Measurements from ENCODE around the gene TMEM106C. TPM values are rescaled to one million over a fixed set of nuclear protein-coding genes. Genes with fewer than 3 reads are reported as not detected.

TMEM106C gene
- total RNA-seq, 1 donor from 2014 or later, result 24.0 TPM

DNA sequence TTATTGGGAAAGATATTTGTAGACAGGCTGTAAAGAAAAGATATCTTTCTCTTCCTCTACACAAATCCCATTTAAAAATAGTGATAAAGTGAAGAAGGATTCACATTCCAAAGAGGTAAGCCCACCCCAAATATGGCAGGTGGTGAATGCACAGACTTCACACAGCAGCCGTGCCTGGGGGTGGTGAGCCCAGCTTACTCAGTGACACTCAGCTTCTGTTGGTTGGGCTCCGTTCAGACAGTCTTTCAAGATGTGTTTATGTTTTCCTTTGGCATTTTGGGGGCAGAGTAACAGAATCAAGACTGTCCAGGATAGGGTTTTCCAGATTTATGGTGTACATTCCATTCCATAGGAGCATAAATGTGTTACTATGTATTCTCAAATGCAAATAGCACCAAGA lies 45.0 kb downstream of the TMEM106C start:
- no peak overlapping the region for H3K4me3 Mint-ChIP-seq (ENCODE audit: unreplicated experiment)
- H3K27ac Mint-ChIP-seq (ENCODE audit: unreplicated experiment), result no peak overlapping the region
- peaks cover 12% of the 10 kb centered on the region for H3K4me1 Mint-ChIP-seq (ENCODE audit: low read depth, unreplicated experiment)
- no peak for DNase-seq
- TF ChIP-seq, protein P1, sequence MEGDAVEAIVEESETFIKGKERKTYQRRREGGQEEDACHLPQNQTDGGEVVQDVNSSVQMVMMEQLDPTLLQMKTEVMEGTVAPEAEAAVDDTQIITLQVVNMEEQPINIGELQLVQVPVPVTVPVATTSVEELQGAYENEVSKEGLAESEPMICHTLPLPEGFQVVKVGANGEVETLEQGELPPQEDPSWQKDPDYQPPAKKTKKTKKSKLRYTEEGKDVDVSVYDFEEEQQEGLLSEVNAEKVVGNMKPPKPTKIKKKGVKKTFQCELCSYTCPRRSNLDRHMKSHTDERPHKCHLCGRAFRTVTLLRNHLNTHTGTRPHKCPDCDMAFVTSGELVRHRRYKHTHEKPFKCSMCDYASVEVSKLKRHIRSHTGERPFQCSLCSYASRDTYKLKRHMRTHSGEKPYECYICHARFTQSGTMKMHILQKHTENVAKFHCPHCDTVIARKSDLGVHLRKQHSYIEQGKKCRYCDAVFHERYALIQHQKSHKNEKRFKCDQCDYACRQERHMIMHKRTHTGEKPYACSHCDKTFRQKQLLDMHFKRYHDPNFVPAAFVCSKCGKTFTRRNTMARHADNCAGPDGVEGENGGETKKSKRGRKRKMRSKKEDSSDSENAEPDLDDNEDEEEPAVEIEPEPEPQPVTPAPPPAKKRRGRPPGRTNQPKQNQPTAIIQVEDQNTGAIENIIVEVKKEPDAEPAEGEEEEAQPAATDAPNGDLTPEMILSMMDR (IDR thresholded peaks at IDR 0.05; ENCODE audit: partially characterized antibody, unreplicated experiment), result no peak
- peaks cover 9% of the 10 kb centered on the region for H3K36me3 Mint-ChIP-seq (ENCODE audit: unreplicated experiment)
- peaks cover 5% of the 10 kb centered on the region for H3K9me3 Mint-ChIP-seq (ENCODE audit: unreplicated experiment)
- peaks cover 25% of the 10 kb centered on the region for H3K27me3 Mint-ChIP-seq (ENCODE audit: unreplicated experiment)

DNA sequence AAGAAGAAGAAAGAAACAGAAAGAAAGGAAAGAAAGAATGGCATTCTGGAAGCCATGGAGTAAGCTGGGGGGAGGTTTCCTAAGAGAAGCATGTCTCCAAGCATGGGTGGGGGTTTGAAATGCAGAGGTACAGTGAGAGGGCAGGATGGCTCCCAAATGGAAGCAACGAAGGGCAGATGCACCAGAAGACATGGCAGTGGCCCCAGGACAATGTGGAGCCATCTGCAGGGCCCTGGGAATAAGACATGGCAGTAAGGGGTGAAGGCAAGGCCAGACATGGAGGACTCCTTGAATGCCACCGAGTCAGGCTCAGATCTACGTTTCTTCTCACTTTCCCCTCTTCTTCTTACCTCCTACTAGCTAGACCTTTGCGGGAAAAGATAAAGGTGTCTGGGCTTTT lies 45.6 kb downstream of the TMEM106C start:
- DNase-seq, result no peak
- Mint-ChIP-seq H3K27ac (ENCODE audit: unreplicated experiment) (no peak overlapping the region), H3K36me3 (ENCODE audit: unreplicated experiment) (peaks cover 9% of the 10 kb centered on the region), H3K27me3 (ENCODE audit: unreplicated experiment) (peaks cover 22% of the 10 kb centered on the region), H3K4me3 (ENCODE audit: unreplicated experiment) (no peak overlapping the region), H3K4me1 (ENCODE audit: low read depth, unreplicated experiment) (peaks cover 9% of the 10 kb centered on the region), H3K9me3 (ENCODE audit: unreplicated experiment) (peaks cover 5% of the 10 kb centered on the region)
- TF ChIP-seq, protein P1 (IDR thresholded peaks at IDR 0.05; ENCODE audit: partially characterized antibody, unreplicated experiment), result no peak

DNA sequence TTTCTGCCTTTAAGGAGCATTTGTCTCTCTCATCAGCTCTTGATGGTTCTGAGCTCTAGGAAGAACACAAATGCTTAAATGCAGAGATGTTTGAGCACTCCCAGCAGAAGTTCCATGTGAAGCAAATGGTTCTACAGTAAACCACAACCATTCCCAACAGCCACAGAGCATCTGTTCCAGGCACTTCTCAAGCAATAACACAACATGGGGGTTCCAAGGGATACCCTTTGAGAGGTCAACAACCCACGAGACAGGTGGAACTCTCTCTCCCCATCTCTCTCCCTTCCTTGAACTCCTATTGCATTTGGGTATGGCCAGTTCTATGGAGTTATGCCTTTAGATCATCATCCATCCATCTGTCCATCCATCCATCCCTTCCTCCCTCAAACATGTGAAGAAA lies 46.1 kb downstream of the TMEM106C start:
- Mint-ChIP-seq H3K9me3 (ENCODE audit: unreplicated experiment) (peaks cover 5% of the 10 kb centered on the region), H3K27ac (ENCODE audit: unreplicated experiment) (no peak overlapping the region), H3K36me3 (ENCODE audit: unreplicated experiment) (peaks cover 9% of the 10 kb centered on the region), H3K4me3 (ENCODE audit: unreplicated experiment) (no peak overlapping the region), H3K27me3 (ENCODE audit: unreplicated experiment) (peaks cover 24% of the 10 kb centered on the region), H3K4me1 (ENCODE audit: low read depth, unreplicated experiment) (peaks cover 9% of the 10 kb centered on the region)
- TF ChIP-seq, protein P1 (IDR thresholded peaks at IDR 0.05; ENCODE audit: partially characterized antibody, unreplicated experiment), result no peak
- DNase-seq, result no peak

DNA sequence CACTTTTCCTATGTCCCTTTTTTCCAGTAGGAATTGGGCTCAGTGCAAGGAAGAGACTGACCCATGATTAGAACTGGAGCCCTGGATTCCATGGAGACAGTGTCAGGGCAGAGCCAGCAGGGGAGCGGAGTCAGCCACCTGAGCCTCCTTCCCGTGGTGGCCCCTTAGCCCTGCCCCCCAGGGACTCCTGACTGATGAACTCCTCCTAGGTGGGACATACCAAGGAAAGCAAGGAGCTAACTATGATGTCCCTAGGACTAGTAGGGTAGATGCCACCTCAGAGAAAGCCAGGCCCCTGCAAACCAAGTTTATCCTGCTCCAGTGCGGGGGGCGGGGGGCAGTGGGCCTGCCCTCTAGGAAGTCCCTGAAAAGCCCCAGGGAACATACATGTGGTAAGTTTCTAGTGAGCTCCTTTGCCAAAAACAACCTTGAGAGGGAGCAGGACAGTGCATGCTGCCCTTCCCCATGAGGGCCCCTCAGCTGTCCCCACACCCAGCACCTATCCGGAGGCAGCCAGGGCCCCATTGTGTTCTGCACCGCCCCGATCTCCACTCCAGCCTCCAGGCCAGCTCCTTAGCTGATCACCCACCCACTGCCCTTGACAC lies 47.1 kb downstream of the TMEM106C start:
- peaks cover 9% of the 10 kb centered on the region for H3K36me3 Mint-ChIP-seq (ENCODE audit: unreplicated experiment)
- H3K9me3 Mint-ChIP-seq (ENCODE audit: unreplicated experiment), result peaks cover 4% of the 10 kb centered on the region
- peaks cover 26% of the 10 kb centered on the region for H3K27me3 Mint-ChIP-seq (ENCODE audit: unreplicated experiment)
- no peak overlapping the region for H3K4me3 Mint-ChIP-seq (ENCODE audit: unreplicated experiment)
- peaks cover 8% of the 10 kb centered on the region for H3K4me1 Mint-ChIP-seq (ENCODE audit: low read depth, unreplicated experiment)
- no peak for DNase-seq
- TF ChIP-seq, protein P1 (IDR thresholded peaks at IDR 0.05; ENCODE audit: partially characterized antibody, unreplicated experiment), result no peak
- H3K27ac Mint-ChIP-seq (ENCODE audit: unreplicated experiment), result no peak overlapping the region

DNA sequence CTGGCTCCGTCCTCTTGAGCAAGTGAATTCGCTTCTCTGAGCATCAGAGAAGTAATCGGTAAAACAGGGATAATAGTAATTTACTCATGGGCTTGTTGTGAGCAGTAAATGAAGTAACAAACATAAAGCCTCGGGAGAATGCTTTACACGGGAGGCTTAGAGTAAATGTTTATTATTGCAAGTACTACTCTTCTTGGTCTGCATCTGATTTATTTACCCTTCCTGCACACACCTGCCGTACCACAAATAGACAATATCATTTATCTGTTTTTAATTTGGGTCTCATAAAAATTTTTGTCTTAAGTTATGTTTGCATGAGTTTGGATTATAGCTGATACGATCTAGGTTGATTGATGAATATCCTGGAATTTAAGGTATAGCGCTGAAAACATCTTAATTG lies 48.7 kb downstream of the TMEM106C start:
- TF ChIP-seq, protein P1 (IDR thresholded peaks at IDR 0.05; ENCODE audit: partially characterized antibody, unreplicated experiment), result no peak
- peaks cover 3% of the 10 kb centered on the region for H3K9me3 Mint-ChIP-seq (ENCODE audit: unreplicated experiment)
- H3K27me3 Mint-ChIP-seq (ENCODE audit: unreplicated experiment), result peaks cover 29% of the 10 kb centered on the region
- no peak overlapping the region for H3K27ac Mint-ChIP-seq (ENCODE audit: unreplicated experiment)
- H3K4me1 Mint-ChIP-seq (ENCODE audit: low read depth, unreplicated experiment), result peaks cover 7% of the 10 kb centered on the region
- H3K36me3 Mint-ChIP-seq (ENCODE audit: unreplicated experiment), result peaks cover 4% of the 10 kb centered on the region
- DNase-seq, result no peak
- no peak overlapping the region for H3K4me3 Mint-ChIP-seq (ENCODE audit: unreplicated experiment)
